IPS DF 4.7 (cell line): ENCODE results near the gene TMEM109.

Source experiments
- DNase-seq: peaks from one replicate; pipeline ENCODE4 v3.0.0-alpha.2; 2013; ENCODE audit warnings: low spot score; ENCODE audit errors: extremely low read depth

The TMEM109 gene

DNA sequence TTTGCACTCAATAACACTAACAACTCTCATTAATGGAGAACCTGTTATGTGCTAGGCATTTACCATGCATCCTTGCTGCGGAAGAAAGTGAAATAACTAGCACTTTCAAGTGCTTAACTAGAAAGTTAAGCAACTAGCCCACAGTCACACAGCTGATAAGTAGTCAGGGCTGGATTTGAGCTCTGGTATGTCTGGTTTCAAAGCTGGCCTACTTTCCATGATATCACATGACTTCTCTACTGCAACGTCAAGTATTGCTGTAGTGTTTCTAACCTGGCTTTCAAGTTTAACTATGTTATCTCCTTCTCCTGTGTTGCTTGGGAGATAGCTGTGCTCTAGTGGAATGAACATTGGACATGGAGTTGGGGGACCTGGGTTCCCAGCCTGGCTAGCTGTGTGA, 25.9 kb downstream of the TMEM109 start:
- DNase-seq, result no peak

- no peak for DNase-seq
Measured at GRCh38 chr11:60941371-60942119, 27.6 kb downstream of the TMEM109 start.

GRCh38 chr11:60942219-60942618, 28.3 kb downstream of the TMEM109 start:
- no peak for DNase-seq

- no peak for DNase-seq
Measured at GRCh38 chr11:60942970-60943565, 29.1 kb downstream of the TMEM109 start.

GRCh38 chr11:60944490-60945294, 30.7 kb downstream of the TMEM109 start:
- no peak for DNase-seq

DNA sequence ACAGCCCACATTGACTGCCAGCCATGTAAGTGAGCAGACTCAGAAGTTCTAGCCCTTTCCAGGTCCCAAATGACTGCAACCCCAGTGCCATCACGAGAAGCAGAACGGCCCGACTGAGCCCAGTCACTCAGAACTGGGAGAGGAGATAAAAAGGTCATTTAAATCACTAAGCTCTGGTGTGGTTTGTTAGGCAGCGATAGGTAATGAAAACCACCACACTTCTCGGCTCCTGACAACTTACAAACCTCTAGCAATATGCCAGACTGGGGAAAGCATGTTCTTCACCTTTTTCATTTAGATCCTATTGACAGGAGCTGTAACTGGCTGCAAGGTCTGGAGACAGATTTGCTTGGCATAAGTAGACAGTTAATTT, 31.3 kb downstream of the TMEM109 start:
- no peak for DNase-seq

DNA sequence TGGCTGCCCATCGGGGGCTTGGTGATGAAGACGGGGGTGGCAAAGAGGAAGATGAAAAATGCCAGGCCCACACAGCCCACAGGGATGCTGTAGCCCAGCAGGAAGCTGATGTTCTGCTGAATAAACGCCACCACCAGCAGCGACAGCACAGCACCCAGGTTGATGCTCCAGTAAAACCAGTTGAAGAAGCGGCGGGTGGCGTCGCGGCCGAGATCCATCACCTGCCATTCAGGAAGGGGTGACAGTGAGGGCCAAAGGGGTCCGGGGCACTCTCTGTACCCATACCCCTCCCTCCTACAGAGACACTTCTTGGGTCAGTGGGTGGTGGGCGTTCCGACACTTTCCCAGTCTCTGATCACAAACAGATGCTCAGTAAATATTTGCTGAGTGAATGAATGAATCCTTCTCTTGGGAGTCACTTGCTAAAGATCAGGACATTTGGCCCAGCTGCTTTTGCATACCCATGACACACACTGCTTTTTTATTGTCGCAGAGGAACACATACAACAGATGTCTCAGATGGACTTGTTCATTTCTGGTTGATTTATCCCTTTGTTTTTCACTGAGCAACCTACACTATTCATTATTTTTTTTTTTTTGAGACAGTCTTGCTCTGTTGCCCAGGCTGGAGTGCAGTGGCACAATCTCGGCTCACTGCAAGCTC, 32.8 kb downstream of the TMEM109 start:
- no peak for DNase-seq

DNA sequence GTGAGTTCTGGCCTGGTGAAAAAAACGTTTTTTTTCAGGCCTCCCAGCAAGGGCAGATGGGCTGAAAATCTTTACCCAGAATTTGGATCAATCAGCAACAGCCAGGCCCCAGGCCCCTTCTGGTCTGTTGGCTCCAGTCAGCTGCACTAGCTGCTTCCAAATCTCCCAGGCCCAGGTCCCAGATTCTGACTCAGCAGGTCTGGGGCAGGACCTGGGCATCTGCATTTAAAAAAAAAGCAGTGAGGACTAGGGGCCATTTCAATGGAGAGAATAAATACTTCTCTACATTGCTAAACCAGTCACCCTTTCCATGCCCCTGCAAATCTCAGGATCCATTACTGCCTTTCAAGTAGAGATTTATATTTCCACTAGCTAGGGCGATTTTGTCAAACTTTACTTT, 33.7 kb downstream of the TMEM109 start:
- no peak for DNase-seq

DNA sequence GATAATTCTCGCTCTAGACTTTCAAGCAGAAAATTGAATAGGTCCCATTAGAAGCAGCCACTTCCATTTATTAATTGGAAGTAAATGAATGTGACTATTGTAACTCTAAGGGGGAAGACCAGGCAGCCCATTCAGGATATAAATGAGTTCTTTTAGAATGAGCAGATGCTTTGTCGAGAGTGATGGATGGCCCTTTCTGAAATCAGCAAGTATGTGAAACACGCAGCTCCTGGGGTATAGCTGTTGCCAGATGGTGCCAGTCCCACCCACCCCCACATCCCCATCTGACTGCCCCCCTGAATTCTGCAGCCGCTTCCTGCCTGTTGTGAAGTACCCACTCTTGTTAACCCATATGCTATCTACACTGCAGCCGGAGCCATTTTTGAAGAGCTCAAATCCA, 34.3 kb downstream of the TMEM109 start:
- DNase-seq, result no peak

GRCh38 chr11:60950024-60950423, 36.1 kb downstream of the TMEM109 start:
- DNase-seq, result no peak

DNA sequence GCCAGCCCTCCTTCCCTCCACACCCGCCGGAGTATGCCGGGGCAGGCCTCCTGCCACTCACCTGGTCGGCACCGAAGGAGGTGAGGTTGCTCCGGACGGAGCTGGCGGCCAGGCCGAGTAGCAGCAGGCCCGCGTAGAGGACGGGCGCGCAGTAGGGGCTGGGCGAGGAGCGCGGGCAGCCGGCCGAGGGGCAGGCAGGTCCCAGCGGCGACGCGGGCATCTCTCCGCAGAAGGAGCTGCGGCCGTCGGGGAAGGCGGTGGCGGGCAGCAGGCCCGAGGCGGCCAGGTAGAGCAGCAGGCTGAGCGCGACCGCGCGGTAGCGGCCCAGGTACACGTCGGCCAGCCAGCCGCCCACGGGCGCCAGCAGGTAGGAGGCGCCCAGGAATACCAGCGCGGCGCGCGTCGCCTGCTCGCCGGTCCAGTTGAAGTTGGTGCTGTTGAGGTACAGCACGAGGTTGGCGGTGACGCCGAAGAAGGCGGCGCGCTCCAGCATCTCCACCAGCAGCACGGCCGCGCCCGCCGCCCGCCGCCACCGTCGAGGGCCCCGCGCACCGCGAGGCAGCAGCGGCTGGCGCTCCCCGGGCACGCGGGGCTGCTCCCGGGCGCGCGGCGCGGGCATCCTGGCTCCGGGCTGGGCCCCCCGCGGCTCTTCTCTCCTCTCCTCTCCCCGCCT, 37.1 kb downstream of the TMEM109 start:
- DNase-seq, result no peak

DNA sequence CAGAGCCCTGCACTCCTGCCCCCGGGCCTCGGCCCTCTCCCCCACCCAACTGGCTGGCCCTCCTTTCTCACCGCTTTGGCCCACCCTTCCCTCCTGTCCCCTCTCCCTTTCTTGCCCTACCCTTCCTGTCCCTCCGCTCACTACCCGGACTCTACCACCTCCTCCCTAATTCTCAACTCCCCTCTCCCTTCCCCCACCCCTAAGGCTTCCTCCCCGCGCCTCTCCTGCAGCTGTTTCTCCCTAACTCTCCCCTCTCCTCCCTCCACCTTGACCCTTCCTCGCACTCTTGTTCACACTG, 37.6 kb downstream of the TMEM109 start:
- no peak for DNase-seq

- no peak for DNase-seq
Measured at GRCh38 chr11:60951904-60952741, 38.2 kb downstream of the TMEM109 start, which contains the start of gene SLC15A3. Gene SLC15A3, minus strand, starts transcription at chr11:60952176. Its CDS starts 625 bp downstream, at chr11:60951551.

DNA sequence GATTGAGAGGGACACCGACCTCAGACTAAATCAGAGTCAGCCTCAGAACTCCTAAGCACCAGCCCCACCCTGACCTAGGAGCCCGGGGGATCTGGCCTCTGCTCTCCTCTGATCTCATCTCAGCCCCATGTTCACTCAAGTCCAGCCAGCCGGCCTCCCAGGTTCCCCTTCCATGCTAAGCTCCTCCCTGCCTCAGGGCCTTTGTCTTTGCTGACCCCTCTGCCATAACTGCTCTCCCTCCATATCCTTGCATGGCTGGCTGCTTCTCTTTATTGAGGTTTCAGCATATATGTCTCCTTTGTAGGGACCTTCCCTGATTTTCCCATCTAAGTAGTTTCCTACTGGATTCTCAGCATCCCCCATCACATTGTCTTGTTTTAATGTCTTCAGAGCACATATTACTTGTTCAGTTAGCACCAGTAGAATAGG, 38.8 kb downstream of the TMEM109 start:
- no peak for DNase-seq

GRCh38 chr11:60953781-60954180, 39.8 kb downstream of the TMEM109 start:
- no peak for DNase-seq

DNA sequence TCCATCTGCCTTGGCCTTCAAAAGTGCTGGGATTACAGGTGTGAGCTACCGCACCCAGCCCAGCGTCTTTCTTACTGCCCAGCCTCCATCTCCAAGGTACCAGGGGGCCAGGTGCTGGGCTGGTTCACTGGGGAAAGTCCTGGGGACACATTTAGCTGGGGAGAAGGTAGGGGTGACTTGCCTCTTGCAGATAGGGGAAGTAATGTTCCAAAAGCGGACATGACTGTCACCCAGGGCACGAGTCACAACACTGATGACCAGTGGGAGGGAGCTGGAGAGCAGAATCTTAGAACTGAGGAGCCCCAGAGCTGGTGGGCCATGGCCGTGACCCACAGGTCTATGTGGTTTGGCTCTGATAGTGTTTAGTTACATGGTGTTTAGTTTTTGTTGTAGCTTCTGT, 40.5 kb downstream of the TMEM109 start:
- DNase-seq, result no peak

DNA sequence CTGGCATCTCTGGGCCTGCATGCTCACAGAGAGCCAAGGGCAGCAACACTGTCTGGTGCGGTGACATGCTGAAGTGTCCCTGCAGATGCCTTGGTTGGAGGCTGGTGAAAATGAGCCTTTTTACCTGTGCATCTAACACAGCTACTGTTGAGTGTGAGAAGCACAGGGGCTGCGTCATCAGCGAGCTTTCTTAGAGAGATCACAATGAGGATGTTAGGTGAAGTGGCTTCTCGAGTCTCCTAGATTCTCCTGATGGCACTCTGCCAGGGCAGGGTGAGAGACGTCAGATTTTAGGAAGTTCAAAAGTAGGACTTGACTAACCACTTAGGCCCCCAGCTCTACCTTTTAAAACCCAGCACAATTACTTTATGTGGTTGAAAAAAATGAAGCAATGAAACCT, 41.6 kb downstream of the TMEM109 start:
- DNase-seq, result no peak

DNA sequence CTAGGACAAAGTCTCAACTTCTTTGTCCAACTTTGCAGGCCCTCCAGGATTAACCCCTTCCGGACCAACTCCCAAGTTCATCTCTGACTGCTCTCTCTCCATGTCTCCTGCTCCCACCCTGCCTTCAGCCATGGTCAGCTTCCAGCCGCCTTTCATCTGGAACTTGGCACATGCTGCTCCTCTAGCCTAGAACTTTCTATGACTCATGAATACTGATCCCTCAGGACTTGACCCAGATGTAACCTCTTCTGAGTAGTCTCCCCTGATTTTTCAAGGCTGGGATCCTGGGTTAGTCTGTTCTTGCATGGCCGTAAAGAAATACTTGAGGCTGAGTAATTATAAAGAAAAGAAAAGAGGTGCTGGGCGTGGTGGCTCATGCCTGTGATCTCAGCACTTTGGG, 43.2 kb downstream of the TMEM109 start:
- DNase-seq, result no peak

- no peak for DNase-seq
Measured at GRCh38 chr11:60959431-60959830, 45.5 kb downstream of the TMEM109 start.

GRCh38 chr11:60960405-60960804, 46.4 kb downstream of the TMEM109 start:
- DNase-seq, result no peak

- DNase-seq, result no peak
Measured at GRCh38 chr11:60964801-60965200, 50.8 kb downstream of the TMEM109 start.
